ENCODE data around the gene FAM151B.
"Not testable (repeated sequence)": the region's sequence is repeated elsewhere in the genome, so short reads cannot be mapped to it uniquely, and the experiment has no call there.

The FAM151B gene

GRCh38 chr5:80483636-80484232 is 4.2 kb upstream of the FAM151B start:
- Mint-ChIP-seq H3K27ac (no peak overlapping the region), H3K27me3 (peaks cover 18% of the 10 kb centered on the region), H3K36me3 (ENCODE audit: low read depth) (peaks cover 24% of the 10 kb centered on the region), H3K4me3 (no peak overlapping the region), H3K9me3 (peaks cover 29% of the 10 kb centered on the region), H3K4me1 (peaks cover 15% of the 10 kb centered on the region)
- ATAC-seq (no peak), DNase-seq (no peak)

DNA sequence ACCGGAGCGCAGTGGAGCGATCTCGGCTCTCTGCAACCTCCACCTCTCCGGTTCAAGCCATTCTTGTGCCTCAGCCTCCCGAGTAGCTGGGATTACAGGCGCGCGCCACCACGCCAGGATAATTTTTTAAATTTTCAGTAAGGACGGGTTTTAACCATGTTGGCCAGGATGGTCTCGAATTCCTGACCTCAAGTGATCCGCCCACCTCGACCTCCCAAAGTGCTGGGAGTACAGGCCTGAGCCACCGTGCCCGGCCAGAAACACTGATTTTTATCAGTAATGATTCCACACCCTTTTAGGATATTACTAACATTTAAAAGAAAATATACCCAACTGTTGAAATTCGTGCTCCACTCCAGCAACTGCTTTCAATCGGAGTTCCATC is 464 bp upstream of the FAM151B start:
- Mint-ChIP-seq H3K36me3 (ENCODE audit: low read depth) (peaks cover 8% of the 10 kb centered on the region), H3K4me3 (peak overlapping the region; percentile 78), H3K9me3 (peaks cover 18% of the 10 kb centered on the region), H3K27me3 (peaks cover 32% of the 10 kb centered on the region), H3K27ac (no peak overlapping the region), H3K4me1 (peaks cover 15% of the 10 kb centered on the region)
- ATAC-seq (no peak), DNase-seq (no peak)

GRCh38 chr5:80491296-80491695 is 3.4 kb downstream of the FAM151B start:
- H3K27ac Mint-ChIP-seq = no peak overlapping the region
- ATAC-seq = no peak
- H3K27me3 Mint-ChIP-seq = peaks cover 29% of the 10 kb centered on the region
- H3K4me3 Mint-ChIP-seq = no peak overlapping the region
- no peaks in the 10 kb centered on the region for H3K36me3 Mint-ChIP-seq (ENCODE audit: low read depth)
- peaks cover 7% of the 10 kb centered on the region for H3K9me3 Mint-ChIP-seq
- peaks cover 15% of the 10 kb centered on the region for H3K4me1 Mint-ChIP-seq
- no peak for DNase-seq

- no peaks in the 10 kb centered on the region for H3K9me3 Mint-ChIP-seq
- no peak overlapping the region for H3K27ac Mint-ChIP-seq
- H3K27me3 Mint-ChIP-seq = peaks cover 20% of the 10 kb centered on the region
- DNase-seq = no peak
- H3K36me3 Mint-ChIP-seq (ENCODE audit: low read depth) = no peaks in the 10 kb centered on the region
- no peak overlapping the region for H3K4me3 Mint-ChIP-seq
- H3K4me1 Mint-ChIP-seq = peaks cover 4% of the 10 kb centered on the region
- ATAC-seq = no peak
These were observed 4.8 kb downstream of the FAM151B start for GRCh38 chr5:80492741-80493140.

DNA sequence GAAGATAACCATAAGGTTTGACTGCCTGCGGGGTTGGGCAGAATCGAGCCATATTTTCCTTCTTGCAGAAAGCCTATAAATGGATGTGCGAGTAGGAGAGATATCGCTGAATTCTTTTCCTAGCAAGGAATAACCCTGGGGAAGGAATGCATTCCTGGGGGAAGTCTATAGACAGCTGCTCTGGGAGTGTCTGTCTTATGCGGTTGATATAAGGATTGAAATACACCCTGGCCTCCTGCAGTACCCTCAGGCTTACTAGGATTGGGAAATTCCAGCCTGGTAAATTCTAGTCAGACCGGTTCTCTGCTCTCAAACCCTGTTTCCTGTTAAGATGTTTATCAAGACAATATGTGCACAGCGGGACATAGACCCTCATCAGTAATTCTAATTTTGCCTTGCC is 5.5 kb downstream of the FAM151B start:
- not testable (repeated sequence) for H3K4me3 Mint-ChIP-seq; H3K27ac Mint-ChIP-seq; H3K4me1 Mint-ChIP-seq; H3K36me3 Mint-ChIP-seq (ENCODE audit: low read depth); H3K9me3 Mint-ChIP-seq; DNase-seq; ATAC-seq
- H3K27me3 Mint-ChIP-seq = peaks cover 17% of the 10 kb centered on the region

GRCh38 chr5:80495891-80496290 is 8.0 kb downstream of the FAM151B start:
- Mint-ChIP-seq H3K4me3 (no peak overlapping the region), H3K36me3 (ENCODE audit: low read depth) (no peaks in the 10 kb centered on the region), H3K4me1 (no peaks in the 10 kb centered on the region), H3K9me3 (no peaks in the 10 kb centered on the region), H3K27me3 (no peaks in the 10 kb centered on the region), H3K27ac (no peak overlapping the region)
- no peak for DNase-seq
- no peak for ATAC-seq

- Mint-ChIP-seq H3K36me3 (ENCODE audit: low read depth) (no peaks in the 10 kb centered on the region), H3K9me3 (no peaks in the 10 kb centered on the region), H3K4me3 (no peak overlapping the region), H3K27me3 (peaks cover 1% of the 10 kb centered on the region), H3K27ac (no peak overlapping the region), H3K4me1 (no peaks in the 10 kb centered on the region)
- ATAC-seq (no peak), DNase-seq (no peak)
These were observed 14.9 kb downstream of the FAM151B start for GRCh38 chr5:80502800-80503199.

DNA sequence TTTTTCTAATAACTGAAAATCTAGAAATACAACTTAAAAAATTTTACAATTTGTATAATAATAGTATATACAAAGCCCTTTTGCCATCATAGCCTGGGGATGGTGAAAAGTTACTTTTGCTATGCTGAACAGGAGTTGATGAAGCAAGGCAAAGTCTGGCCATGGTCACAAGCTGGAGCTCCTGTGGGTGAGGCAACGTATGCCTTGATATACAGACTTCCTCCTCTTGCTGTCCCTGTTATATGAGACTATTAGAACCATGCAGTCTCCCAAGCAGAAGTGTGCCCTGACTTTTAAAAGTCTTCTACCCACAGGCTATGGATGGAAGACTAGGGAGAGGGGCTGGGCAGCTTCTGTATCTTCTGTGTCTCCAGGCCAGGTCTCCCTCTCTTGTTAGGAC is 15.7 kb downstream of the FAM151B start:
- H3K4me3 Mint-ChIP-seq = no peak overlapping the region
- no peak for ATAC-seq
- no peaks in the 10 kb centered on the region for H3K9me3 Mint-ChIP-seq
- no peak for DNase-seq
- H3K27me3 Mint-ChIP-seq = peaks cover 1% of the 10 kb centered on the region
- no peak overlapping the region for H3K27ac Mint-ChIP-seq
- H3K4me1 Mint-ChIP-seq = no peaks in the 10 kb centered on the region
- H3K36me3 Mint-ChIP-seq (ENCODE audit: low read depth) = no peaks in the 10 kb centered on the region

- Mint-ChIP-seq H3K9me3 (no peaks in the 10 kb centered on the region), H3K27me3 (peaks cover 1% of the 10 kb centered on the region), H3K36me3 (ENCODE audit: low read depth) (no peaks in the 10 kb centered on the region), H3K4me1 (no peaks in the 10 kb centered on the region), H3K4me3 (no peak overlapping the region), H3K27ac (no peak overlapping the region)
- no peak for ATAC-seq
- no peak for DNase-seq
These were observed 16.9 kb downstream of the FAM151B start for GRCh38 chr5:80504833-80505232.

- no peaks in the 10 kb centered on the region for H3K27me3 Mint-ChIP-seq
- no peak for DNase-seq
- no peaks in the 10 kb centered on the region for H3K36me3 Mint-ChIP-seq (ENCODE audit: low read depth)
- no peak for ATAC-seq
- H3K4me3 Mint-ChIP-seq = no peak overlapping the region
- H3K4me1 Mint-ChIP-seq = no peaks in the 10 kb centered on the region
- H3K27ac Mint-ChIP-seq = no peak overlapping the region
- no peaks in the 10 kb centered on the region for H3K9me3 Mint-ChIP-seq
These were observed 19.8 kb downstream of the FAM151B start for GRCh38 chr5:80507663-80508062.

- Mint-ChIP-seq H3K27ac (no peak overlapping the region), H3K4me1 (no peaks in the 10 kb centered on the region), H3K27me3 (no peaks in the 10 kb centered on the region), H3K36me3 (ENCODE audit: low read depth) (no peaks in the 10 kb centered on the region), H3K4me3 (no peak overlapping the region), H3K9me3 (no peaks in the 10 kb centered on the region)
- ATAC-seq = no peak
- no peak for DNase-seq
These were observed 20.9 kb downstream of the FAM151B start for GRCh38 chr5:80508844-80509243.

- Mint-ChIP-seq H3K27me3 (no peaks in the 10 kb centered on the region), H3K4me1 (no peaks in the 10 kb centered on the region), H3K27ac (no peak overlapping the region), H3K36me3 (ENCODE audit: low read depth) (no peaks in the 10 kb centered on the region), H3K9me3 (no peaks in the 10 kb centered on the region), H3K4me3 (no peak overlapping the region)
- DNase-seq = no peak
- no peak for ATAC-seq
These were observed 21.5 kb downstream of the FAM151B start for GRCh38 chr5:80509362-80509761.

GRCh38 chr5:80516826-80517225 is 28.9 kb downstream of the FAM151B start:
- peak; percentile 39 for DNase-seq
- Mint-ChIP-seq H3K36me3 (ENCODE audit: low read depth) (no peaks in the 10 kb centered on the region), H3K9me3 (no peaks in the 10 kb centered on the region), H3K27ac (peak overlapping the region; percentile 21), H3K4me1 (peaks cover 8% of the 10 kb centered on the region), H3K4me3 (no peak overlapping the region), H3K27me3 (no peaks in the 10 kb centered on the region)
- peak; percentile 97 for ATAC-seq

GRCh38 chr5:80540691-80541090 is 52.8 kb downstream of the FAM151B start:
- H3K27ac Mint-ChIP-seq = no peak overlapping the region
- no peaks in the 10 kb centered on the region for H3K36me3 Mint-ChIP-seq (ENCODE audit: low read depth)
- H3K27me3 Mint-ChIP-seq = no peaks in the 10 kb centered on the region
- H3K4me3 Mint-ChIP-seq = no peak overlapping the region
- H3K9me3 Mint-ChIP-seq = no peaks in the 10 kb centered on the region
- no peak for DNase-seq
- no peak for ATAC-seq
- H3K4me1 Mint-ChIP-seq = peaks cover 11% of the 10 kb centered on the region

- peak overlapping the region; percentile 6 for H3K27ac Mint-ChIP-seq
- no peak overlapping the region for H3K4me3 Mint-ChIP-seq
- peaks cover 11% of the 10 kb centered on the region for H3K4me1 Mint-ChIP-seq
- H3K36me3 Mint-ChIP-seq (ENCODE audit: low read depth) = no peaks in the 10 kb centered on the region
- H3K9me3 Mint-ChIP-seq = no peaks in the 10 kb centered on the region
- no peak for DNase-seq
- ATAC-seq = peak; percentile 28
- no peaks in the 10 kb centered on the region for H3K27me3 Mint-ChIP-seq
These were observed 53.5 kb downstream of the FAM151B start for GRCh38 chr5:80541392-80541791.

DNA sequence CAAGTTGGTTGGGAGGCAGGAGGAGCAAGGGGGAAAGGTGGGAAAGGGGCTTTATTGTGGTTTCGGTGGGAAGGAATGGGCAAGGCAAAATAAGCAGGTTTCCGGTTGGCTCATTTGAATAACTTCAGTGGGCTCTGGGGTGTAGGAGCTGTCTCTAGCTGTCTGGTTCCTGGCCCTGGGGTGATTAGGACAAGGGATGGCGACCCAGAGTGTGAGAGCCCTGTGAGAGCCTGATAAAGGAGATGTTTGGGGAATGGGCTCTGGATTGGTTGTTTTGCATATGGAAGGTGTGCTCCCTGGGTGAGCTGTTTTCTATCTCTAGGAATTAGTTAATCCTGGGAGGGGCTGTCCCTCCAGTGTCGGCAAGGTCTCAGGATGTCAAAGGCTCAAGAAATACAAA is 66.7 kb downstream of the FAM151B start:
- H3K4me1 Mint-ChIP-seq = no peaks in the 10 kb centered on the region

More for the DNA sequence above, 66.7 kb downstream of the FAM151B start:
- H3K9me3 Mint-ChIP-seq = no peaks in the 10 kb centered on the region
- peaks cover 25% of the 10 kb centered on the region for H3K27me3 Mint-ChIP-seq
- DNase-seq (no peak), ATAC-seq (no peak)
- H3K27ac Mint-ChIP-seq = no peak overlapping the region
- no peaks in the 10 kb centered on the region for H3K36me3 Mint-ChIP-seq (ENCODE audit: low read depth)
- no peak overlapping the region for H3K4me3 Mint-ChIP-seq
